Measurements from ENCODE around the gene ENPP6.

ENPP6 gene

DNA sequence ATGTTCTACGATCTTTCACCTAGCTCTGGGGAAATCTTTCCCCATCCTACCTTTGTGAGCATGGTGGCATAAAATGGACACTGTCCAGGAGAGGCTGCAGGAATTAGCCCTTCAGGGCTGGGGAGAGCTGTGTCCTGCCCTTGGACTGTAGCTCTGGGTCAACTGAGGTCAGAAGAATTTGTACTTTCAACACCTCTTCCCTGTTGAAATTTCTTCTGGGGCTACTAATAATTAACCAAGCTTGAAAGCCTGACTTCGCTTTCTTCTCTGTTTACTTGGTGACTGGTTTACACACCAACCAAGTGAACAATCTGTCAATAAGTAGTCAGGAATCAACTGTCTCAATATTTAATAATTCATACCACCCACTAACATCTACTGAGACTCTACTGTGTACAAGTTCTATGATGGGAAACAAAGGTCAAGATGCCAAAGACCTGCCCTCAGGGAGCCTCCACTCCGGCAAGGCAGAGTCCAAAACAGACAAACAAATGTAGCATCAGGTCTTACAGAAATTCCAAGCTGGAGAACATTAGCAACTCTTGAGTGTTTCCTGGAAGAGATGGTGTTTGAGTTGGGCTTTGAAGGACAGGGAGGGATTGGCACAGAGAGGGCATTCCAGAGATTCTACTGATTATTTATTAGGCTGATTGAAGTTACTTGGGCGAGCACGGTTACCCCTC lies 113.1 kb downstream of the ENPP6 start:
- peak; percentile 3 for DNase-seq (ENCODE audit: low read depth)

DNA sequence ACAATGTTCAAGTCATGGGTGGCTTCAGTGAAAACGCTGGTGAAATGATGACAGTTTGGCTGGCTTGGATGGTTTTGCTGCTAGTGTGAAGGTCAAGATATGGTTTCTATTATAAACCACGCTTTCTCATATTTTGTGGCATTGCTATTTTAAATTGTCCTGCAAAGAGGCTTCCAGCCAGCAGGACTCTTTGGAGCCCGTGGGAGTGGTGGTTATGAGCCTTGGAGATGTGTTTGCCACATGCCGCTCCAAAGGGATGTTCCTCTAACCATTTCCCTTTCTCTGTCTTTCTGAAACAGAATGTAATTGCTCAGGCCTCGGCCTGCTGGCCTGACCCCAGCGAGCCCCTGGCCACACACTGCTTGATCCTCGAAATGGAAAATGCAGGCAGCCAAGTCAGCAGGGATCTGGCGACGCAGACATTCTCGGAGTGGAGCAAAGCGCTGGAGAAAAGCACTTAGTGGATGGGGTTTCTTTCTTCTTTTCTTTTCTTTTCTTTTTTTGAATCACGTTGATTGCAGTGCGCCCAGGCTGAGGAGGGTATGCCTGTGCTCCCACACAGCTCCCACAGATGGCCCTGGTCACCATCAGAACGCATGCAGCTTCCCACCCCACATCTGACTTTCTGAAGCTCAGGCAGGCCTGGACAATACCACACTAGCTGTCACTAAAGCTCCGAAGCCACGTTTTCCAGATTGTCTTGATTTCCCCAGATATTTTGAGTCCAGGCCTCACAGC lies 114.0 kb downstream of the ENPP6 start:
- DNase-seq (ENCODE audit: low read depth) = no peak

DNA sequence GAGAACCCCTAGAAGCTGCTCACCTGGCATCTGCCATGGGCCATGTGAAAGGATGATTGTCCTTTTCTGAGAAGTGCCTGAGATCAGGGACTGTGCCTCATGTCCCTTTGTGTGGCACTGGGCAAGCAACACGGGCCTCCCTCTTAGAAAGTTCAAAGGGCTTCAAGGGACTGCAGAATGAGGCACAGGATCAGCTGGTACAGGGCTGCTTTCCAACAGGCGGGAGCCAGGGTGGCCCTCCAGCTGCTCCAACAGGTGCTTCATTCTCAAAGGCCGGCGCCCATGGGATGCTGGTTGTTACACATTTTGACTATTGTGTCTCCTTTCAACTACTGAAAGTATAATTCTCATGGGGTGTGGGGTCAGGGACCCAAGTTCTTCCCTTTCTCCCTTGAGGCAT lies 114.7 kb downstream of the ENPP6 start:
- DNase-seq (ENCODE audit: low read depth) = no peak

DNA sequence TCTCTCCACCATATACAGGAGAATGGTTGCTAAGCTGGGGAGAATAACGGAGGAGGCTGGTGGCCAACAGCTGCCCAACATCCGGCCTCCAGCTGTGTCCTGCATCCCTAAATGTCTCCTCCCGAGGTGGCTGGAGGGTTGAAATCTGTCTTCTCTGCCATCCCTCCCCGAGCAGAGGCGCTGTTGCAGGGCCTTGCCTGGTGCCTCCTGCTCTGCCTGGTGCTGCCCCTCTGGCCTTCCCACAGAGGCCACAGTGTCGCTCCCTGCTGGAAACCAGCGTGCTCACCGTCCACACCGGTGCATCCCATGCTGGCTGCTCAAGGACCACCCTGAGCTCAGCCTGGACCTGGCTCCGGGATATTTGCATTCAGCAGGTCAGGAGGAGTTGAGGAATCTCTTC lies 115.2 kb downstream of the ENPP6 start:
- no peak for DNase-seq (ENCODE audit: low read depth)

DNA sequence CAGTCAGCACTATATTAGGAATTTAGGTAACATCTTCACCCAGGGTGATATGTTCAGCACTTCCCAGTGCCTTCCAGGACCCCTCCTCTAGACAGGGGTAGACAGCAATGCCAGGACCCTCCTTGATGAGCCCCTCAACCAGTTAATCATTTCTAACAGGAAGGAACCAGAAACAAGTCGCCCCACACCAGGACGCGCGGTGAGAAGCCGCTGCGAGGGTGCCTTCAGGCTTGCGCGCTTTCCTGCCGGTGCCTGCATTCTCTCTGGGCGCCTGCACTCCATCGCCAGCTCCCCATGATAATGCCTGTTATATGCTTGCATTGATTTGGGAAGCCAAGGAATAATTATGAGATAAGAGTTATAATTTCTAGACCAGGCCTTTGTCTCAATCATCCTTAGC lies 116.0 kb downstream of the ENPP6 start:
- DNase-seq (ENCODE audit: low read depth) = no peak

DNA sequence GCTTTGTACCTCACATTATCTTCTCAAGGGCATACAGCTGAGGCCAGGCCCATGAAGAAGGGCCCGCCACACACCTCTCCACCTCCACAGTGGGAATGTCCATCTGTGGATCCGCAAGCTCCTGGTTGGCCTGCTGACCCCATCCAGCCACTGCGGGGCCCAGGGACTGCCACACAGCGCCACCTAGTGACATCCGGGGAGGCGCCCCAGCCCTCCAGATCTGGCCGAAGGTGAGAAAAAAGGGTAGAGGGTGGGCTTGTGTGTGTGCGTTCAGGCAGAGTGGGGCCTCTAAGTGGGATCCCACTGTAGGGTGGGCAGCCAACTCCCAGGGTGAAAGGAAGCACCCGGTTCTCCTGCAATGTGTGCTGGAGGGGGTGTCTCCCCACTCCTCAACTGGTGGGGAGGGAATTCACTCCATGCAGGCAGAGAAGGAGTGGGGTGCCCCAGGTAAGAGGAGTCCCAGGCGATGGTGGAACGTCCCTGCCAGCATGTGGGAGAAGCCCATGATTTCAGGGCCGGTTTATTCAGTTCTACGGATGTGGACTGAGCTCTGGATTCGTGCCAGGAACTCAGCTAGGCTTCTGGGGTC lies 117.3 kb downstream of the ENPP6 start:
- DNase-seq (ENCODE audit: low read depth) = peak; percentile 21

DNA sequence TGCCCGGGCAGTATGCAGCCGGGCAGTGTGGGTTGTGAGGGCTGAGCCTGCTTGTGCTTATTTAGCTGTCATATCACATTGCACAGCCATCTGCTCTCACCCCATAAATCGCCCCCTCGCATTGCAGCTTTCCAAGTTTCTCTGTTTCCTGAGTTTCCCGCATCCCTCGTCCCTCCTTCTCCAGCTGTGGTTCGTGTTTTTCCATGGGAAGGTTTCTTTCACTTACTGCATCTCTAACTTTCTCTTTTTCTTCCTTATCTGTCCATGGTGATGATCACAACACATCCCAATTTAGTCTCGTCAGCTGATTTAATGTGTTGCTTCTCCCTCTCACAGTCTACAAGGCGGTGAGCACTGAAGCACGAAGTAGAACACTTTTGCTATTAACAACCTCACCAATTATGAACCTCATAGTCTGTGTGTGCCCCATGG lies 118.1 kb downstream of the ENPP6 start:
- no peak for DNase-seq (ENCODE audit: low read depth)

DNA sequence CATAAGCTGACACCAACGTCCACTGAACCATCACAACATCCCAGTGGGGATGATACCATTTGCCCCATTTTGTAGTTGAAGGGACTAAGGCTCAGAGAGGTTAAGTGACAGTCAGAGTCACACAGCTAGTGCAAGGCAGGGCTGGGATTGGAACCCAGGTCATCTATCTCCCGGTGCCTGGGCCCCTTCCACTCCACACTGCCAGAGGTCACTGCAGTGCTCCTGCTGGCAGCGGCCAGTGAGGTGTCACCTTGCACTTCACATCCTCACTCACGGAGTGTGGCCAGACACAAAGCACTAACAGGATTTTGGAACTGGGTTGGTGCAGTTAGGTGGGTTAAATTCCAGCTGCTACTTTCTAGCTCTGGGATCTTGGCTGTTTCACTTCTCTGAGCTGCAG lies 118.7 kb downstream of the ENPP6 start:
- no peak for DNase-seq (ENCODE audit: low read depth)

DNA sequence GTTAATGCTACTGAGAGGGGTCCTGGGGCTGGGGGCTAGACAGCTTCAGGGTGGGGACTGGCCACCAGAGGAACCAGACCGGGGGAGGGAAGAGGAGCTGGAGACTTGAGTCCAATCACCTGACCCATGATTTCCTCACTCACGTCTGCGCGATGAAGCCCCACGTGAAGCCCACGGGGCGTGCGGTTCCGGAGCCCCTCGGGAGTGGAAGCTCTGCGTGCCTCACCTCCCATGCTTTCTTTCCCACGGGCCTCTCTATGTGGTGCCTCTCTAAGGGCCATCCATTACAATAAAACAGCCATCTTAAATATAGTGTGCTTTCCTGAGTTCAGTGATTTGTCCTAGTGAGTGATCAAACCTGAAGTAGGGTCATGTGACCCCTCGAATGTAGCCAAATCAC lies 119.9 kb downstream of the ENPP6 start:
- no peak for DNase-seq (ENCODE audit: low read depth)

DNA sequence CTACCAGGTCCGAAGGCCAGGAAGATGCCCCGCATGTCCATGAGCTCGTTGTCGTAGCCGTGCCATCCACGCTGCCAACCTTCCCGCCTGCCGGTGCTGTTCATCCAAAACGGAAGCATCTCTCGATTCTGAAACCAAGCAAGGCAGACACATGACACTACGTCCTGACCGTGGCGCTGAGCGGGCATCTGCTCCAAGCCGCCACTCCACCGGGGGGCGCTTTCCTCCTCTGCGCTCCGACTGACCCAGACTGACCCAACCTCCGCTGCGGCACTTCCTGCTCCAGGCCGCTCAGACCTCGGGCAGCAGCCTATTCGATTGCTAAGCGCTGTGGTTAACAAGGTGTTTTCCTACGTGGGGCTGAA lies 120.5 kb downstream of the ENPP6 start:
- no peak for DNase-seq (ENCODE audit: low read depth)

DNA sequence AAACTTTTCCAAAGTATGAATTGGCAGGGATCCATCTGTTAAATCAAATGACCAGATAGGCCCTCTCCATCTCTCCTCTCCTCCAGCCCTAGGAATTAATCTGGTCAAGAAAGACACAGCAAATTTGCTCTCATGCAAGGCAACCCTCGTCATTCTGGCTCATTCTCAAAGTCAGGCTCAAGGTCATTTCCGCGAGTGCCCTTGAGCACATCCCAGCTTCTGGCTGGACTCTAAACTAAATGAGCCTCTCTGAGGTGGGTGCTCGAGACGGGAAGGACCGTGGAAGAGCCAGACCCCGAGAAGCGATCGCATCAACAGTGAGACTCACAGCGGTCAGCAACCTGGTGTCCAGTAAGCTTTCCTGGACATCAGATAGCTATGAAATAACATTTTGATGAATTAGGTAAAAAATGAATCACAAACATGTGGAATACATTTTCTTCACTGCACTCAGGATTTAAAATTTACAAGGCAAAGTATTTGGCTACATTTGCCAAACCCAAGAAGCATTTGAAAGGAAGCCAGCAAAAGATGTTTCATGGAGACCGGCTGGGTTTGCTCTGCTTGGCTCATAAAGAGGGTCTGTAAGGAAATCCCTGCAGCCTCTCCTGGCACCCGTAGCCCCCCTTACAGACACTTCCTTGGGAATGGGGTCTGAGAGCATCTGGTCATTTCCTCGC lies 121.0 kb downstream of the ENPP6 start:
- DNase-seq (ENCODE audit: low read depth) = no peak

DNA sequence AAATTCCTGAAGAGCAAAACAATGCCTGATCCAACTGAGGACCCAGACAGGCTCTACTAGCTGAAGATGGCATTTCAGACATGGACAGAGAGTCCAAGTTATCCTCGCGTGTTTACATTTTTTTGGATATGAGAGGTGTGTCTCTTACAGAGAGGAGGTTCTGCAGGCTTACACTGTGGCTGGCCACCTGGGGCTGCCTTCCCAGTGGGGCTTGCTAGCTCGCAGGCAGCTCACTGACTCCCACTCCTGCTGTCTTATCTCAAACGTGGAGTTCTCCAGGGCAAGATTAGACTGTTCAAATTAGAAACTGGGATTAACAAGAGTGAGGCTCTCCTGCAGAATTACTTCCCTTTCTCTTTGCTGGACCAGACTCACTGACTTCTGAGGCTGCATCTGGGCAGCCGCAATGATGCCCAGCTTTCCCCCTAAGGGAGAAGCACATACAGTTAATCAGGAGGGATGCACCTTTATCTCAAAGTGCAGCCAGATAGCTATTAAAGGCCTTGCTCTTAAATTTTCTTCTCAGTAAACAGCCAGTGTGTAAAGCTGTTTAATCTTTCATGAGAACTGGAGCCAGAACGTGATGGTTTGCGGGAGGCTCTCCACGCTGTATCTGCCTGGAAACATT lies 123.0 kb downstream of the ENPP6 start:
- DNase-seq (ENCODE audit: low read depth) = no peak

DNA sequence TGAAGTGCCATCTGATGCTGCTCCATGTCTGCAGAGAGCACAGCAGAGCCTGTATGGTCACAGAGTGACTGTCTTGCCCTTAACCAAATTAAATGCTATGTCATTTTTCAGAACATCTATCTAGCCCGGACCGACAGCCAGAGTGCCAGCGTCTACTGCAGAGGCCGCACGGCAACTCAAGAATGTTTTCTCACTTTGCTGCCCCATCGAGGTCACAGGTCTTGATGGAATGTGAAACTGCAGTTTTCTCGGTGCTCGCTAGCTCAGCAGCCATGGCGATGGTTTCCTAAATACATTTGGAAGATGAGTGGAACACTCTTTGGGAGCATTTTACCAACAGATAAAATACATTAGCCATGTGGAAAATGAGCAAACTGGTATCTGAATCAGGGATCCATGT lies 125.7 kb downstream of the ENPP6 start:
- DNase-seq (ENCODE audit: low read depth) = no peak

DNA sequence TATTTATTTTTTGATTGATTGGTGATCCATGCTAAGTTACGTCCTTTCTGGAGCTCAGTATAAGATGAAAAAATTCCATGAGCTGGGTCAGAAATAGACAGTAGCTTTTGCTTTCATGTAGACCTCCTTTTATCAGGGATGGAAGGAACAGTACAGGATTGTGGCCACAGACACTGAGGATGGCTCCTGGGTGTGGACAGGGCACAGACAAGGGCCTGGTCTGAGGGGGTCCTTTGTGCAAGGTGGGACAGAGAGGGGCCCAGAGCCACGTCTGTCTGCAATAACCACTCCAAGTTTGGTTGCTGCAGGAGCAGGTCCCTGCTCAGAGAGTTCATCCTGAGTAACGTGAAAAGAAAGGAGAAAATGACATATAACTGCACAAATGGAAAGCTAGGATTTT lies 127.1 kb downstream of the ENPP6 start:
- DNase-seq (ENCODE audit: low read depth) = no peak

DNA sequence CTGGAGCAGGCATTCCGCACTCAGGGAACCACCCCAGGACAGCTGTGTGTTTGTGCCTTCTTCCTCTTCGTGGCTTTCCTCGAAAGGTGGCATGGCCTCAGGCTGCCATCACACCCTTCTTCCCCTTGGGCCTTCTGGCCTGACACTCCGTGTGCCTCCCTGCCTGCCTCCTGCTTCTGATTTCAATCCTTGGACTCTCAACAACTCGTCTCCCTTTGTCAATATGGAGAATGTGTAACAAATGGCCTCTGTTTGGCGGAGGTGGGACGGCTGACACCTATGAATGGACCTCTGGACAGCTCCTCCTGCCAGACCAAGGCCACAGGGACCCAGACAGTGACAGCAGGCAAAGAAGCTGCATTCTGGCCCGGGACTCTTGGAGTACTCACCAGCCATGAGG lies 137.0 kb downstream of the ENPP6 start:
- DNase-seq (ENCODE audit: low read depth) = no peak

DNA sequence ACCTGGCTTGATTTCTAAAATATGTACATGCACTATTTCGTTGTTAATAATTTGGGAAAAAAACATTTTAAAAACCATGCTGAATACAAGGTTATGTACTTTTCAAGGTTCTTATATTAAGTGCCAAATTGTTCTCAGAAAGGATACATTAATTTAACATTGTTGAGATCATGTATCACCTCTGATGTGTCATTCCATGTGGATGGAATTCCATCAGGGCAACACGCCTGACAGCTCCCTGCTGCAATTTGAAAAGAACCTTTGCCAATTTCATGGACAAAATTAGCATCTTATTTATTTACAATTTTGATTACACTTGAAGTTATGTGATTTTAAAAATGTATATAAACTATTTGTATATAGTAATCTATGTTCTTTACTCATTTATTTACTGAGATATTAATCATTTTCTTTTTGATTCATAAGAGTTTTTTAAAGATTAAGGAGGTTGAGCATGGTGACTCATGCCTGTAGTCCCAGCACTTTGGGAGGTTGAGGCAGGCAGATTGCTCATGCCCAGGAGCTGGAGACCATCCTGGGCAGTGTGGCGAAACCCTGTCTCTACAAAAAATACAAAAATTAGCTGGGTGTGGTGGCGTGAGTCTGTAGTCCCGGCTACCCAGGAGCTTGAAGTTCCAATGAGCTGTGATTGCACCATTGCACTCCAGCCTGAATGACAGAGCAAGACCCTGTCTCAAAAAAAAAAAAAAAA lies 142.8 kb downstream of the ENPP6 start:
- DNase-seq (ENCODE audit: low read depth) = no peak

DNA sequence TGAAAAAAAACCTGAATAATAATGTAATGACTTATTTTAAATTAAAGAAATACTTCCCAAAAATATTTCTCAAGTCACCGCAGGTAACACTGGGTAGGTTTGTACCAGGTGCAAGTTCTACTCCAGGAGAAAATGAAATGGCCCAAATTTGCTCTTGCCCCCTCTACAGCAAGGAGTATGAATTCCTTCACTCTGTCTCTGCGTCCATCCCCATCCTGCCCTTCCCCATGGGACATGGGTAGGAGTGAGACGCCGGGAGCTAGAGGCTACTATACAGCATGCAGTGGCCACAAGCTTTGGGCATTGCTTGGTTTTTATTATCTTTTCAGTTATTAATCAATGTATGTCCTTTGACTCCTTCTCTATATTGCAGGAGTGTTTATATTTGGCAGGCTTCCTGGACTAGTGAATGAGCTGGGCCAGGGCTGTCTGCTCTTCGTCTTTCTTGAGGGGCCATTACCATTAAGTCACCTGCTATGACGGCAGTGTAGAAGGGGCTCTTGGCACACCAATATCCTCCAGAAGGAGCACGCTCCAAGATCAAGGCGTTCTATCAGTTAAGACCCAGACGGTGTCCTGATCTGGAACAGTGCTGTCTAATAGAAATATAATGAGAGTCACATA lies 149.6 kb downstream of the ENPP6 start:
- DNase-seq (ENCODE audit: low read depth) = no peak

DNA sequence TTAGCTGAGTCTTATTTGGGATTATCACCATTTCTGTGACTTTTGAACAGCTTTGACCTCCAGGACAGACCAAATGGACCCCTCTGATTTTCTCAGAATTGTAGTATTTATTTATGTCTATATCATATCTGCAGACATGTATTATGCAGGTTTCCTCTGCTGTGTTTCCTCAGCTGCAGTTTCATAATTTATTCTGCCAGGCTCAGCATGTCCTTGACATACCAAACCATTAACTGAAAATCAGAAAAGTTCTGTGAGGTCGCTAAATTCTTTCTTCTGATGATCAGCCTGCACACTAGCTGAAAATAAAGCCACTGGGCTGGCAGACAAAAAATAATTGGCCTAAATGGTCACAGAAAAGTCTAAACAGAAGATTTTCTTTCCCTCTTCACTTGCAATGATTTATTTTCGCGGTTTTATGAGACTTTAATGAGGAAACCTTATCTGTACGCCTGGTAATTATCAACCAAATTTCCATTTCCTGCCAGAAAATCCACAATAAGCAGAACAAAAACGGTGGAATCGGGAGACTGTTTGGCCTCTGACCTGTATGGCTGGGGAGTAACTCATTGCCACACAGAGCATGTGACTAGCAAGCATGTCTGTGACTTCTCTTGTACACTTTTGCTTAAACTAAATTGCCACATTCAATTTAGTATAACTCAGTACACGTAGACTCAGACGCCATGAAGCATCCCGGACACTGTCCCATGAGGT lies 150.9 kb downstream of the ENPP6 start:
- no peak for DNase-seq (ENCODE audit: low read depth)

DNA sequence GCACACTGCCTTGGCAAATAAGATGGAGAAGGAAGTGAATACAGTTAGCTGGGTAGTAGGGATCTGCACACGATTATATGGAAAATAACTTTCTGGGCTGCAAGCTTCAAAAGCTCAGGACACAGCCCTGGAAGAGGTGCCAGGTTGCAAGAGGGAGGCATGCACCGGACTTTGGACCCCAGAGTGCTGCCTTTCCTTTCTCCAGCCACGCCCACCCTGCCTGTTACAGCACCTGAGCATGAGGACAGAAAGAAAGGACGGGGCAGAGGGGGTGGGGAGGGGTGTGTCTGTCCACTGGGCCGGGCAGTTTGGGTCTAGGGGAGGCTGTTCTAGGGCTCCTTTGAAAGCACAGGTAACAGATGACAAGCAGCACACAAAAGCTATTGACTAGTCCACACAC lies 152.8 kb downstream of the ENPP6 start:
- DNase-seq (ENCODE audit: low read depth) = no peak

DNA sequence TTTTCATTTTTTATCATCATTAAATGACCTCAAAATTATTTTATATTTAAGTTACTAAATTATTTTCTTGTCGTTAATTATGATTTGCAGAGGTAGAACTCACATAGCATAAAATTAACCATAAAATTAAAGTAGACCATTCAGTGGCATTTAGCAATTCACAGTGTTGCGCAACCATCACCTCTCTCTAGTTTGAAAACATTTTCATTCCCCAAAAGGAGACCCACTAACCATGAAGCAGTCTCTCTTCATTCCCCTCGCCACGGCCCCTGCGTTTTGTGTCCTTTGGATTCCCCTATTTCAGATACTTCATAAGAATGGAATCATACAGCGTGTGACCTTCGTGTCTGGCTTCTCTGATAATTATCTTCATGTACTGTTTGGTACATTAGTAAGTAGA lies 154.9 kb downstream of the ENPP6 start:
- DNase-seq (ENCODE audit: low read depth) = no peak

DNA sequence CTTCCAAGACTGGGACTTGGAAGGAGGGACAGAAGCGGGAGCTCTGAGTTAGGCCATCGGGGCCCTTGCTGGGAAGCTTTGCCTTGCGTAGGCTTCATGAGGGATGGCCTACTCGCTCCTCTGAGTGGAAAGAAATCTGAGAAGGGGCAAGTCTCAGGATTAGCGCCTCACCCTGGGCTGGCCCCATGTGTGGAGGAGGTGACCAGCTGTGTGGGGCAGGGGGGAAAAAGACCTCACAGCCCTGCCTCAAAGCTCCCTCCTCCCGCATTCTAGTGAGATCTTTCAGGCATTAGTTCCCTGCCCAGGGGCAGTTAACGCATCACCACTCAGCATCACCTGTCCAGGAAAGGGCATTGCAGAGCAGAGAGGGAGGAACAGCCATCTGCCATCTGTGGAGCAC lies 156.1 kb downstream of the ENPP6 start:
- DNase-seq (ENCODE audit: low read depth) = no peak

All from amniotic epithelial cell (primary cell).